Iris pigment epithelial cell (primary cell): Measurements from ENCODE around the gene CCDC159.
"Not testable (repeated sequence)": the region's sequence is repeated elsewhere in the genome, so short reads cannot be mapped to it uniquely, and the experiment has no call there.

ENCODE experiments used
- DNase-seq: peaks from one replicate; pipeline ENCODE4 v3.0.0-alpha.2; 2011; ENCODE audit warnings: low read depth

Gene CCDC159

GRCh38 chr19:11365557-11366117 is 19.3 kb downstream of the CCDC159 start:
- DNase-seq: no peak

- no peak for DNase-seq
Measured at GRCh38 chr19:11367528-11367927, 21.2 kb downstream of the CCDC159 start.

- DNase-seq: no peak
Measured at GRCh38 chr19:11370744-11371143, 24.4 kb downstream of the CCDC159 start.

GRCh38 chr19:11373166-11373884 is 27.0 kb downstream of the CCDC159 start:
- no peak for DNase-seq

- DNase-seq: no peak
Measured at GRCh38 chr19:11373885-11374432, 27.6 kb downstream of the CCDC159 start.

- peak; percentile 100 for DNase-seq
Measured at GRCh38 chr19:11374433-11375142, 28.3 kb downstream of the CCDC159 start, which contains the start of gene SWSAP1. TSS of gene SWSAP1 (plus strand) at chr19:11374666. CDS start at chr19:11374681, 15 bp downstream.

- DNase-seq: no peak
Measured at GRCh38 chr19:11375143-11375948, 29.0 kb downstream of the CCDC159 start.

GRCh38 chr19:11377237-11377636 is 30.9 kb downstream of the CCDC159 start:
- peak; percentile 90 for DNase-seq

- peak; percentile 38 for DNase-seq
Measured at GRCh38 chr19:11377756-11378155, 31.4 kb downstream of the CCDC159 start.

- peak; percentile 75 for DNase-seq
Measured at GRCh38 chr19:11378319-11379189, 32.2 kb downstream of the CCDC159 start.

GRCh38 chr19:11379269-11379845 is 33.0 kb downstream of the CCDC159 start:
- not testable (repeated sequence) for DNase-seq

GRCh38 chr19:11379857-11380350 is 33.6 kb downstream of the CCDC159 start:
- no peak for DNase-seq

- peak; percentile 95 for DNase-seq
Measured at GRCh38 chr19:11380653-11381537, 34.6 kb downstream of the CCDC159 start.

GRCh38 chr19:11382898-11383705 is 36.8 kb downstream of the CCDC159 start:
- DNase-seq: peak; percentile 10

- no peak for DNase-seq
Measured at GRCh38 chr19:11383706-11384048, 37.4 kb downstream of the CCDC159 start.

- DNase-seq: no peak
Measured at GRCh38 chr19:11384778-11385129, 38.4 kb downstream of the CCDC159 start.

- no peak for DNase-seq
Measured at GRCh38 chr19:11387162-11388034, 41.1 kb downstream of the CCDC159 start.

- no peak for DNase-seq
Measured at GRCh38 chr19:11390359-11390758, 44.0 kb downstream of the CCDC159 start.
